22Rv1 (cell line): ENCODE results near the gene GNAL.

ENCODE experiments used
- ZFX ChIP-seq: fragments of 450-650 bp; IDR thresholded peaks from 2 replicates; pipeline ENCODE4 v1.6.1; 2017; ENCODE audit warnings: antibody characterized with exemption, borderline replicate concordance
- TF ChIP-seq, protein P1 (sequence below): fragments of 450-650 bp; IDR thresholded peaks from 2 replicates; pipeline ENCODE4 v1.5.1; 2017; ENCODE audit warnings: mild to moderate bottlenecking

DNA sequence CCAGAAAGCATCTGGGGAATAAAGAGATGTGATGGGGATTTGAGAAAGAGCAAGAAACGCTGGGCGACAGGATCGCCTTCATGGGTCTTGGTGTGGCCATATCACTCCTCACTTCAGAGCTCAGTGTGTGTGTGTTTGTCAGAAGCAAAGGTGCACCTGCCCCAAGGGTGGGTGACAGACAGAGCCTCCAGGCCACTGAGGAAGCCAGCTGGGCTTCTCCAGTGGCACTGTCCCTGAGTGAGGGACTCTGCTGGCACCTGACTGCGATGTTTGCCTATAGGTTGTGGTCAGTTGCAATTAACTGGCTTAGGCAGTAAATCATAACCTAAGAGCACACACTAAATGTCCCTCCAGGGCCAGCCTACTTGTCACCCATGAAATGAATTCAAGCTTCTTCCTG, 23.5 kb upstream of the GNAL start:
- TF ChIP-seq, protein P1, sequence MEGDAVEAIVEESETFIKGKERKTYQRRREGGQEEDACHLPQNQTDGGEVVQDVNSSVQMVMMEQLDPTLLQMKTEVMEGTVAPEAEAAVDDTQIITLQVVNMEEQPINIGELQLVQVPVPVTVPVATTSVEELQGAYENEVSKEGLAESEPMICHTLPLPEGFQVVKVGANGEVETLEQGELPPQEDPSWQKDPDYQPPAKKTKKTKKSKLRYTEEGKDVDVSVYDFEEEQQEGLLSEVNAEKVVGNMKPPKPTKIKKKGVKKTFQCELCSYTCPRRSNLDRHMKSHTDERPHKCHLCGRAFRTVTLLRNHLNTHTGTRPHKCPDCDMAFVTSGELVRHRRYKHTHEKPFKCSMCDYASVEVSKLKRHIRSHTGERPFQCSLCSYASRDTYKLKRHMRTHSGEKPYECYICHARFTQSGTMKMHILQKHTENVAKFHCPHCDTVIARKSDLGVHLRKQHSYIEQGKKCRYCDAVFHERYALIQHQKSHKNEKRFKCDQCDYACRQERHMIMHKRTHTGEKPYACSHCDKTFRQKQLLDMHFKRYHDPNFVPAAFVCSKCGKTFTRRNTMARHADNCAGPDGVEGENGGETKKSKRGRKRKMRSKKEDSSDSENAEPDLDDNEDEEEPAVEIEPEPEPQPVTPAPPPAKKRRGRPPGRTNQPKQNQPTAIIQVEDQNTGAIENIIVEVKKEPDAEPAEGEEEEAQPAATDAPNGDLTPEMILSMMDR = no peak
- TF ChIP-seq ZFX = no peak
